Body of pancreas (tissue), 4 donors: ENCODE measurements around the gene AMACR. TPM values are rescaled to one million over a fixed set of nuclear protein-coding genes. Genes with fewer than 3 reads are reported as not detected.

Experiments
- ATAC-seq: fragments of 150-250 bp; one replicate; pipeline ENCODE4 v1.9.1; 2016
- DNase-seq, 4 donors: peaks; one replicate each; pipeline ENCODE4 v3.0.0-alpha.2; 2019
- H3K27ac ChIP-seq, 4 donors: fragments of 200-600 bp; sonication (generic); 1 replicate in 3 of 4; 2 replicates in 1 of 4; pipeline versions ENCODE4 v1.5.1 to v1.6.1; 2016 to 2019; ENCODE audit warnings: mild to moderate bottlenecking in 1 of 4, mixed read lengths in 1 of 4, moderate library complexity in 1 of 4
- H3K27me3 ChIP-seq, 2 donors: fragments of 200-600 bp; sonication (generic); one replicate each; pipeline ENCODE4 v1.6.0; 2016; ENCODE audit warnings: mild to moderate bottlenecking in 1 of 2
- H3K36me3 ChIP-seq, 2 donors: fragments of 200-600 bp; sonication (generic); replicated peaks in 1 of 2; 2 replicates each; pipeline ENCODE4 v1.5.1; 2016; ENCODE audit warnings: low read depth in 2 of 2; ENCODE audit not compliant: insufficient read depth in 1 of 2
- H3K4me1 ChIP-seq: fragments of 200-600 bp; sonication (generic); one replicate; pipeline ENCODE4 v1.6.0; 2016
- H3K4me3 ChIP-seq, 2 donors: fragments of 200-600 bp; sonication (generic); 1 replicate in 1 of 2; 2 replicates in 1 of 2; pipeline ENCODE4 v1.5.1; 2016 to 2019
- H3K9me3 ChIP-seq, 3 donors: fragments of 200-600 bp; sonication (generic); 1 replicate in 2 of 3; 2 replicates in 1 of 3; pipeline ENCODE4 v1.5.1; 2016
- CTCF ChIP-seq, 7 experiments: fragments of 450-650 bp in 4 of 7; fragments of 200-600 bp in 3 of 7; sonication (generic) in 3 of 7; IDR thresholded peaks; one replicate each; pipeline ENCODE4 v1.5.1; 2016 to 2019; ENCODE audit warnings: antibody characterized with exemption in 7 of 7
- POLR2A ChIP-seq, 3 donors: fragments of 450-650 bp; IDR thresholded peaks; one replicate each; pipeline ENCODE4 v1.6.1; 2016; ENCODE audit warnings: antibody characterized with exemption in 3 of 3, mild to moderate bottlenecking in 2 of 3
- WGBS, 2 donors: methylation state at CpG; one replicate each; pipeline ENCODE4 v1.1.5; 2017; 5-methylcytosine and 5-hydroxymethylcytosine counted together
- intact Hi-C: fragments of 100-400 bp; cut with DNase I; formaldehyde crosslinking; loops from one replicate; pipeline ENCODE4 v1.15.1; 2023
- total RNA-seq, 2 donors: library from RNA; depleted of rRNA; stranded (reverse); fragments of >200 nt; gene quantifications; one replicate each; pipeline ENCODE4 v1.1.0, GENCODE V29; 2016

Gene AMACR
- total RNA-seq, 2 donors from 2014 or later, result 5.4 to 7.3 TPM

- TF ChIP-seq CTCF (IDR thresholded peaks at IDR 0.05) (no peak), POLR2A (IDR thresholded peaks at IDR 0.05) (no peak)
- Histone ChIP-seq H3K4me1 (peaks cover 32% of the 10 kb centered on the region), H3K4me3 (no peak within 1 kb of the TSS), H3K9me3 (no peaks in the 10 kb centered on the region), H3K36me3 (no peaks in the 10 kb centered on the region), H3K27me3 (no peaks in the 10 kb centered on the region), H3K27ac (peak within 1 kb of the TSS; percentile 47 to 68 (median 55))
- intact Hi-C loops, result no loop called here
- ATAC-seq, result peak; percentile 83
- WGBS, 2 donors, result 17 to 18% methylated on average over 10 of the region's 10 CpGs
- DNase-seq, result peak; percentile 25 to 59 (median 52)
These were observed 35.4 kb upstream of the AMACR start, which contains the start of gene C1QTNF3 for GRCh38 chr5:34043099-34043876. TSS of gene C1QTNF3 (minus strand) at chr5:34043213. CDS start at chr5:34043125, 88 bp downstream.

GRCh38 chr5:34042321-34042720 is 34.5 kb upstream of the AMACR start:
- Histone ChIP-seq H3K36me3 (no peaks in the 10 kb centered on the region), H3K27me3 (no peaks in the 10 kb centered on the region), H3K9me3 (no peaks in the 10 kb centered on the region), H3K27ac (no peak overlapping the region), H3K4me3 (no peak overlapping the region), H3K4me1 (peaks cover 34% of the 10 kb centered on the region)
- 71 to 75% methylated on average over 7 of the region's 7 CpGs for WGBS, 2 donors
- intact Hi-C loops, result no loop called here
- no peak for TF ChIP-seq POLR2A (IDR thresholded peaks at IDR 0.05)
- TF ChIP-seq CTCF (IDR thresholded peaks at IDR 0.05), result no peak
- DNase-seq, result peak in 1 of 4 donors; percentile 44
- no peak for ATAC-seq

GRCh38 chr5:34041247-34041972 is 33.6 kb upstream of the AMACR start:
- Histone ChIP-seq H3K36me3 (no peaks in the 10 kb centered on the region), H3K27ac (no peak overlapping the region), H3K4me1 (peaks cover 41% of the 10 kb centered on the region), H3K9me3 (no peaks in the 10 kb centered on the region), H3K27me3 (no peaks in the 10 kb centered on the region), H3K4me3 (no peak overlapping the region)
- intact Hi-C loops, result no loop called here
- WGBS, 2 donors, result 81% methylated on average over 1 of the region's 1 CpG
- ATAC-seq (no peak), DNase-seq (no peak)
- no peak for TF ChIP-seq POLR2A (IDR thresholded peaks at IDR 0.05)
- TF ChIP-seq CTCF (IDR thresholded peaks at IDR 0.05), result no peak

- intact Hi-C loops, result no loop called here
These were observed 32.6 kb upstream of the AMACR start for GRCh38 chr5:34040472-34040871.

More at GRCh38 chr5:34040472-34040871, 32.6 kb upstream of the AMACR start:
- no peaks in the 10 kb centered on the region for H3K9me3 ChIP-seq
- H3K4me1 ChIP-seq, result peaks cover 31% of the 10 kb centered on the region
- TF ChIP-seq CTCF (IDR thresholded peaks at IDR 0.05), result no peak
- no peak for TF ChIP-seq POLR2A (IDR thresholded peaks at IDR 0.05)
- no peaks in the 10 kb centered on the region for H3K27me3 ChIP-seq
- H3K27ac ChIP-seq, result no peak overlapping the region
- 82 to 92% methylated on average over 3 of the region's 3 CpGs for WGBS, 2 donors
- no peaks in the 10 kb centered on the region for H3K36me3 ChIP-seq
- no peak overlapping the region for H3K4me3 ChIP-seq
- ATAC-seq (no peak), DNase-seq (no peak)
